ACC112 (cell line): ENCODE data around the gene KLHL42.

Experiments used
- H2AFZ ChIP-seq: fragments of 200-600 bp; sonication (generic); one replicate; pipeline ENCODE4 v1.6.0; 2017; ENCODE audit warnings: antibody characterized with exemption, low read length; ENCODE audit not compliant: unreplicated experiment
- H3K27ac ChIP-seq: fragments of 200-600 bp; sonication (generic); 2 replicates; pipeline ENCODE4 v1.5.1; 2014; ENCODE audit warnings: low read depth, mild to moderate bottlenecking, antibody characterized with exemption, low read length, moderate library complexity
- H3K27me3 ChIP-seq: fragments of 200-600 bp; sonication (generic); 2 replicates; pipeline ENCODE4 v1.6.1; 2014; ENCODE audit warnings: mild to moderate bottlenecking, antibody characterized with exemption, low read length, moderate library complexity, mixed read lengths; ENCODE audit not compliant: insufficient read depth
- H3K36me3 ChIP-seq: fragments of 200-600 bp; sonication (generic); 2 replicates; pipeline ENCODE4 v1.6.1; 2016; ENCODE audit warnings: mild to moderate bottlenecking, antibody characterized with exemption, low read length, moderate library complexity, mixed read lengths; ENCODE audit not compliant: insufficient read depth
- H3K4me1 ChIP-seq: fragments of 200-600 bp; sonication (generic); one replicate; pipeline ENCODE4 v1.6.1; 2016; ENCODE audit warnings: low read length, mixed read lengths; ENCODE audit not compliant: insufficient read depth, unreplicated experiment, control insufficient read depth
- H3K4me3 ChIP-seq: fragments of 200-600 bp; sonication (generic); 2 replicates; pipeline ENCODE4 v1.5.1; 2014; ENCODE audit warnings: mild to moderate bottlenecking, low read depth, low read length
- H3K79me2 ChIP-seq: fragments of 200-600 bp; sonication (generic); one replicate; pipeline ENCODE4 v1.6.0; 2016; ENCODE audit warnings: low read length; ENCODE audit not compliant: control insufficient read depth, unreplicated experiment, insufficient read depth

KLHL42 gene

DNA sequence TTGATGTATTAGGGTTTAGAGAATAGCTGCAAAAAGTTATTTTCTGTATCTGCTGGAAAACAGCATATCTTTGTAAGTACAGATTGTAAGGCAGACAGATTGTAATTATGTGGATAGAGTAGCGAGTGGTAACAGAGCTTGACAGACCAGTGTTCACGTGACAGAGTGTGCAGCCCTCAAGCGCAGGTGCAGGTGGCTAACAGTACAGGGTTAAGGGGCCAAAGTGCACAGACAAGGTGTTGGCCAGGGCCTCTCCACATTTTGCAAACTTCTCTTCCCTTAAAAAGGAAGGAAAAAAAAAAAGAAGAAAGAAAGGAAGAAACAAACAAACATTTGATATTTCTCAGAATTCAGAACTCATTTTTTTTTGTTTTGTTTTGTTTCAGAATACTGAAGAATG lies 25.2 kb upstream of the KLHL42 start:
- no peak overlapping the region for H3K27ac ChIP-seq
- peaks cover 1% of the 10 kb centered on the region for H3K79me2 ChIP-seq
- H3K36me3 ChIP-seq: peaks cover 13% of the 10 kb centered on the region; the same call in 1 of the 2 replicates
- no peaks in the 10 kb centered on the region for H3K27me3 ChIP-seq
- H3K4me3 ChIP-seq: no peak overlapping the region
- no peaks in the 10 kb centered on the region for H3K4me1 ChIP-seq
- H2AFZ ChIP-seq: no peak overlapping the region

DNA sequence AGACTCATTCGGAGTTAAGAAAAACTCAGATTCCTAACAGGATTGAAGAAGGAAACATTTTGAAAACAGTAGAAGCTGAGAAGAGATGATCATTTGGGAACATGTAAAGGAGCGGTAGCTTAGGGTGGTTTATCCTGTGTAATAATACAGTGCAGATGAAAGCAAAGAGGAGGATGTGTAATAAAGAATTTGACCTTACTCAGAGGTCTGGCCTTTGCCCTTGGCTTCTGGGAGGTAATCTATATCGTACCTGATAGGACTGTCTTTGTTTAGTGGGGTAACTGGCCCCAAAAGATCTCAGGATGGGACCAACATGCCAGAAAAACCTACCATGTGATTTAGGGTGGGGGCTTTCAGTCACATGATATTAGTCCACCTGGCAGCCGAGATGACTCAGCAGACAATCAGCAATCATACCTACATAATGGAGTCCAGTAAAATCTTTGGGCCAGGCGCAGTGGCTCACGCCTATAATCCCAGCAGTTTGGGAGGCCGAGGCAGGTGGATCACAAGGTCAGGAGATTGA lies 23.3 kb upstream of the KLHL42 start:
- Histone ChIP-seq H3K4me3 (no peak overlapping the region), H2AFZ (no peak overlapping the region), H3K79me2 (no peaks in the 10 kb centered on the region), H3K4me1 (no peaks in the 10 kb centered on the region), H3K27ac (no peak overlapping the region), H3K27me3 (no peaks in the 10 kb centered on the region), H3K36me3 (peaks cover 12% of the 10 kb centered on the region; the same call in 1 of the 2 replicates)

DNA sequence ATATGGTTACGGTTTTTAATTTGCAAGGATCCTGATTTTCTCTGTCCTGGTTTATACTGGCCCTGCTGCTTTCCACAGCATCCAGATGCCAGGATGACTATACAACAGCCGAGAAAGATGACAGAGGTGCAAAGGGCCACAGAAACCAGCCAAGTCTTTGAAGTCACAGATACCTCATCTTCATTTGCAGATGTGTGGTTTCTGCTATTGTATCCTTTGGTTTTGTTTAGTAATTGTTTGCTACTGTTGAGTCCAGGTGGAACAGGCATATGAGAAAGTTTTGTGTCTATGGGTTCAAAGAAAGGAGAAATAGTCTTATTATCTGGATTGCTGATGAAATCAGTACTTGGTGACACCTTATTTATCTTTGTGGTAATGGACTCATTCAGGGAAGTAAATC lies 17.3 kb upstream of the KLHL42 start:
- Histone ChIP-seq H3K4me1 (no peaks in the 10 kb centered on the region), H3K27ac (no peak overlapping the region), H3K27me3 (no peaks in the 10 kb centered on the region), H3K4me3 (no peak overlapping the region), H3K36me3 (no peaks in the 10 kb centered on the region), H3K79me2 (no peaks in the 10 kb centered on the region), H2AFZ (no peak overlapping the region)

DNA sequence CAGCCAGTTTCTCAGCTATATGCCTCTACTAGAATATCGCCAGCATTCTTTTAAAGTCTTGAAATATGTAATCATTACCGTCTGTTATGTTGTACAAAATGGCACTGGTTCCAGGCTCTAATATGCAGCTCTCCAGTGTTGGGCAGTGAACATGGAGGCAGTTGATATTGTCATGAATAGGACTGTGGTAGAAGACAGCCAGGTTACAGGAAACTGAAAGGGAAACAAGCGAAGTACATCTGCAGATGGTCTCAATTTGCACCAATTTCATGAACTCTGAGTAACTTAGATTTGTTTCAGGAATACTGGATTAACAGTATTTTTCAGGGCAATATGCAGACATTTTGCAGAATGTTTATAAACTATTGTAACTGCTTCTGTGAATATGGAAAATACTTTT lies 13.4 kb upstream of the KLHL42 start:
- no peak overlapping the region for H3K4me3 ChIP-seq
- H3K27me3 ChIP-seq: no peaks in the 10 kb centered on the region
- H3K4me1 ChIP-seq: no peaks in the 10 kb centered on the region
- no peaks in the 10 kb centered on the region for H3K79me2 ChIP-seq
- H3K27ac ChIP-seq: no peak overlapping the region
- H2AFZ ChIP-seq: no peak overlapping the region
- H3K36me3 ChIP-seq: no peaks in the 10 kb centered on the region

DNA sequence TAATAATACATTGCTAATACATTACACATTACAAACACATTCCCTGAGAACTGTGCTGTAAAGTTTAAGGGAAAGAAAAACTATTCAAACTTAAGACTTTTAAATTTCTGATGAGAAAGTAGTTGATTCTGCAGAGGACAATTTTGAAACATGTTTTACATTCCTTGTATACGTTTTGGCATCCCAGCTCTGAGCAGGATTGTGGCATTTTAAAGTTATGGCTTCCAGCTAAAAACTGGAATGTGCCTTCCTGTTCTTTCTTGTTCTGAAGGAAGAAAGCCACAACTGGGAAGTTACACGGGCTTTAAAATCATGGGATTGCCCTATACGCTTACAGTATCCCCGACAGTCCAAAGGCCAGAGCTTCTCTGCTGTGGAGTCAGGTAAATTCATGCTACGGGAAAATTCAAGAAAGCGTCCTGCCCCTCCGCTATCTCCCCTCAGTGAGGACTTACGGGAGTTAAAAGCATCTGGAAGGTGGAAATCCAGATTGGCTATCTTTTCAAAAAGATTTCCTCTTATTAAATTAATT lies 10.8 kb upstream of the KLHL42 start:
- H3K27ac ChIP-seq: no peak overlapping the region

DNA sequence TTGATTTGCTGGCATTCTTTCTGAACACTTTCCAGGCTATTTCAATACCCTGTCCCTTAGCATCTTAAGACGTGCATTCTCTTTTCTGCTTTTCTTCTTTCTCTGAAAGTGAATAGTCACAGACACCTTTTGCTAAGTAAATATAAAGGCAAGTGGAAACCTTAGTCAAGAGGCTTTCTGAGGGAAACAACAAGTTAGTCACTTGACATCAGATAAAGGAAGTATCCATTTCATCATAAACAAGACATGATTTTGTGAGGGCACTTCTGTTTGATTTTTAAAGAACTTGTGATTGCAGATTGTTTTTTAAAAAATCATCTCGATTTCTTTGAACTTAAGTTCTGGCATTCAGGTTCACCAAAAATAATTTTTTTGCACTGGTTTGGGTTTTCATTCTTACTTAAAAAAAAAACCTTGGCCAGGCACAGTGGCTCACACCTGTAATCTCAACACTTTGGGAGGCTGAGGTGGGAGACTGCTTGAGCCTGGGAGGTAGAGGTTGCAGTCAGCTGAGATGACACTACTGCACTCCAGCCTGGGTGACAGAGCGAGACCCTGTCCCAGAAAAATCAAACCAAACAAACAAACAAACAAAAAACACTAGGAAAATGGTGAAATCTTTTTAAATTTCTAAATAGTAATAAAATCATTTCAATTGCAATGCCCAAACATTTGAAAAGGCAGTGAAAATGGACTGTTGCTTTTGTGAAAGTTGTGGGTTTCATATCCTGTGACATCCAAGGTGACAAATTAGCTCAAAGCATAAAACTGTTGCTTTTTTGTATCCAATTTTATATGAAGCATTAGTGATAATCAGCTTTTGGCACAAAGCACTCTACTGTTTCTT lies 8.3 kb upstream of the KLHL42 start:
- no peak overlapping the region for H2AFZ ChIP-seq
- no peaks in the 10 kb centered on the region for H3K79me2 ChIP-seq
- H3K27me3 ChIP-seq: no peaks in the 10 kb centered on the region
- H3K36me3 ChIP-seq: no peaks in the 10 kb centered on the region
- H3K27ac ChIP-seq: no peak overlapping the region
- H3K4me1 ChIP-seq: peaks cover 4% of the 10 kb centered on the region
- H3K4me3 ChIP-seq: no peak overlapping the region

More for the DNA sequence above, 10.8 kb upstream of the KLHL42 start:
- H3K79me2 ChIP-seq: no peaks in the 10 kb centered on the region
- no peaks in the 10 kb centered on the region for H3K36me3 ChIP-seq
- H3K4me3 ChIP-seq: no peak overlapping the region
- H2AFZ ChIP-seq: no peak overlapping the region
- H3K27me3 ChIP-seq: no peaks in the 10 kb centered on the region
- H3K4me1 ChIP-seq: peaks cover 4% of the 10 kb centered on the region

DNA sequence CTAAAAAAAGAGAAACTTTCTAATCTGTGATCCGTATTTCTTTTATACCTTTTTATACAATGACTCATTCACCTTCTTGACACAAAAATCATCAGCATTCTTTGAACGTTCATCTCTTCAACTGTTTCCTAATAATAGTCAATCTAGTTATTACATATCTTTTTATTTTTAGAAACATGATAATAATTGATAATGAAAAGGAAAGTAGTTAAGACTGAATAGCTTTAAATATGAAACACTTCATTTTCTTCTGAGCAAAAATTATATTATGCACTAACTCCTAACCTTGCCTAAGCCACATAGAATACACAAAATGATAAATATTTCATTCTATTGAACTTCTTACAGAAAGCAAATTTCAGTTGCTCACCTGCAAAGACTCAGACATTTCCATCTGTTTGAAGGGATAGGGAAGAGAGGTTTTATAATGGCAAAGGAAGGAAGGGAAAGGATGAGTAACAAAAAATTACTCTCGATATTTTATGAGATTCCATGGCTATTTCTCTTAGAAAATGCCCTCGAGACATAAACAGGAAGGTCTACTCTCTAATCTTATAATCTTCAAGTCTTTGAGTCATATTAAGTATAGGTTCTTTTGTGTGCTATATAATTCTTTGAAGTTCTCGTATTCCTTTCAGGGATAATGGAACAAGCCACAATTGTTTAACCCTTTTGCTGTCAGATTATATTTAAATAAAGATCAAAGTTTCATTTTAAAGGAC lies 7.5 kb upstream of the KLHL42 start:
- H3K4me3 ChIP-seq: 0 out of 2 replicates have a peak overlapping the region, but pooled peaks have one; percentile 24
- no peaks in the 10 kb centered on the region for H3K79me2 ChIP-seq
- H3K27ac ChIP-seq: no peak overlapping the region

DNA sequence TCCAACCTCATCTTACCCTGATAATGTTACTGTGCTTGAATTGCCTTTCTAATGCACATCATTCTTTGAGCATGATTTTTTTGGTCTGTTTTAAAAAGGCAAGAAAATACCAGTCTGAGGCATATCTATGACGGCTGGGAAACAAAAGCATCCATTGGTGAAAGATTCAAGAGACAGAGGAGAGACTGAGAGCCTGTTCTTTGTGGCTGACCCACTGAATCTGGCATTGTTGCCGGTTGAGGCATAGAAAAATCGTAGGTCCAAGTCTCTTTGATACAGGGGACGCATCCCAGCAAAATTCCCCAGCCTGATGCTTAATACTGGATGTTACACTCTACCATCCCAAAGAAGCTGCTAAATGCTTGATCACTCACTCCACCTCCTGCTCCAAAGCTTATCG lies 2.9 kb upstream of the KLHL42 start:
- H3K27ac ChIP-seq: no peak overlapping the region
- no peak overlapping the region for H3K4me3 ChIP-seq
- no peaks in the 10 kb centered on the region for H3K36me3 ChIP-seq

More for the DNA sequence above, 7.5 kb upstream of the KLHL42 start:
- no peaks in the 10 kb centered on the region for H3K27me3 ChIP-seq
- no peaks in the 10 kb centered on the region for H3K36me3 ChIP-seq
- H2AFZ ChIP-seq: no peak overlapping the region
- peaks cover 4% of the 10 kb centered on the region for H3K4me1 ChIP-seq

DNA sequence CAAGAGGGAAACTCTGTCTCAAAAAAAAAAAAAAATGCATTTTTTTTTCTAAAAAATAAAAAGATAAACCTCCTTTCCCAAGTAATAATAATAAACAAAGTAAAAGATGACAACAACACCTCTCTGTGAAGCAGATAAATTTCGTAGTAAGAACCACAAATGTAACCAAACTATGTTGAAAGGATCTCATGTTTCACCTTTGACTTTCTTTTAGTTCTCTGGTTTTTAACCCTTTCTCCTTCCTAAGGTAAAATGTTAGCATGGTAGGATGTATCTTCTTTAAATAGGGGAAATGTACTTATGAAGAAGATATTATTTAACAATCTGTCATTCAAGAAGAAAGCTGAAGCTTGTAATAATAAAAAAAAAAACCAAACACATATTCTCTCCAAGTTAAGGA lies 1.8 kb upstream of the KLHL42 start:
- Histone ChIP-seq H3K4me3 (no peak overlapping the region), H2AFZ (no peak overlapping the region)

More for the DNA sequence above, 2.9 kb upstream of the KLHL42 start:
- Histone ChIP-seq H3K4me1 (peaks cover 13% of the 10 kb centered on the region), H3K27me3 (no peaks in the 10 kb centered on the region), H2AFZ (no peak overlapping the region), H3K79me2 (peaks cover 20% of the 10 kb centered on the region)

DNA sequence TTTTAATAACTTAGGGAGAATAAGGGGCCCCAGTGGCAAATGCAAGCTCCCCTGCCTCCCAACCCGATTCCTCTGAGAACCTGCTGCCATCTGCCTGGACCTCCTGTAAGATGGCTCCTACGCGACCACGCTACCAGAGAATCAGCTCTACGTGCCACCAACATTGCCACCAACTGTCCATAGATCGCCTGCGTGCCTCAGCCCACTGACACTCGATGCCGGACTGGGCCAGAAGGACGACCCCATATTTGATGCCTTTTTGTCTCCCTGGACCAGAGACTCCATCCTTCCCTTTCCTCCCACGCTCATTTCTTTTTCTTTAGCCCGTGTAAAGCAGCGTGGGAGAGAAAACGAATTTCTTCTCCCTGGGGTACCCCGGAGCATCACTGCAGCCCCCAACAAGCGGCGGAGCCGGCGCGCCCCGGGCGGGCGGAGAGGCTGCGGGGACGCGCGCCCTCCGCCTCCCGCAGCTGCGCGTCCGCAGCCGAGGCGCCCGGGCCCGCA lies 565 bp upstream of the KLHL42 start:
- Histone ChIP-seq H3K36me3 (no peaks in the 10 kb centered on the region), H3K27me3 (no peaks in the 10 kb centered on the region), H3K4me3 (peak overlapping the region; percentile 99), H2AFZ (peak overlapping the region; percentile 64), H3K79me2 (peaks cover 34% of the 10 kb centered on the region), H3K4me1 (peaks cover 15% of the 10 kb centered on the region), H3K27ac (peak overlapping the region; percentile 73; the same call in 1 of the 2 replicates)

More for the DNA sequence above, 1.8 kb upstream of the KLHL42 start:
- Histone ChIP-seq H3K4me1 (peaks cover 15% of the 10 kb centered on the region), H3K27ac (no peak overlapping the region), H3K36me3 (no peaks in the 10 kb centered on the region), H3K79me2 (peaks cover 28% of the 10 kb centered on the region), H3K27me3 (no peaks in the 10 kb centered on the region)
